GM15510 (cell line): Measurements from ENCODE around the gene SET.

Experiments used
- POLR2A ChIP-seq: IDR thresholded peaks from 3 replicates; pipeline ENCODE4 v1.6.1; 2011; ENCODE audit warnings: borderline replicate concordance; ENCODE audit not compliant: insufficient read length; ENCODE audit errors: extremely low read depth

Gene SET, protein sequence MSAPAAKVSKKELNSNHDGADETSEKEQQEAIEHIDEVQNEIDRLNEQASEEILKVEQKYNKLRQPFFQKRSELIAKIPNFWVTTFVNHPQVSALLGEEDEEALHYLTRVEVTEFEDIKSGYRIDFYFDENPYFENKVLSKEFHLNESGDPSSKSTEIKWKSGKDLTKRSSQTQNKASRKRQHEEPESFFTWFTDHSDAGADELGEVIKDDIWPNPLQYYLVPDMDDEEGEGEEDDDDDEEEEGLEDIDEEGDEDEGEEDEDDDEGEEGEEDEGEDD

DNA sequence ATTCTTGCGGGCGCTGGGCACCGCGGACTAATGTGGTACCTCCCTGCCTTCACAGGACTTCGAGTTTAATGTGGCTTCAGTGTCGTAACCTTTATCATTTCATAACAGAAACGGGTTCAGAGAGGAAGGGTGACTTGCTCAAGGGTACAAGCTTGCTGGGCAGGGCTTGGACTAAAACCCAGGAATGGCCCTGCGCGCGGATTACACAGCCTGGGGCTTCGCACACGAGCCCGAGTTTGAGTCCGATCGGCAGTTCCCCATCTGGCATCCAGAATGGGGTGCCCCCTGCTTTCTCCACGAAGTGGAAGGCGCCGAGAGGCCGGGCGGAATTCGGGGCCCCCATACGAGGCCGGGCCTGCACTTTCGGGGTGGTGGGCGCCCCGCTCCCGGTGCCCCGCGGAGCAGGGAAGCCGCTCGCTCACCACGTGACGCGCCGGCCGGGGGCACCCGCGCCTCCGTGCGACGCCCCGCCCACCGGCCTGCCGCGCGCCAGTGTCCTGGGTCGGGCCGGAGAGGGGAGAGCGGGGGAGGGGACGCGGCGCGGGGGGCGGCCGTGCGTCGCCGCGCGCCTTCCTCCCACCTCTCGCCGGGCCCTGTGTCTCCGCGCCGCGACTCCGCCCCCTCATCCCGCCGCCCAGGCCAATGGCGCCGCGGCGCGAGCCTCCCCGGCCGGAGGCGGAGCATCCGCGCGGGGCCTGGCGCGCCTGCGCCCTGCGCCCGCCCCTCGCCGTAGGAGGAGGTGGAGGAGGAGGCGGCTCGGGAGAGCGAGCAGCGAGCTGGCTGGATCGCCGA is at the start of gene SET:
SET (plus strand) TSS at position 722 of the 792 bp plus-strand sequence. CDS start 361 bp downstream, outside the sequence.
- peak; percentile 94 for TF ChIP-seq POLR2A

DNA sequence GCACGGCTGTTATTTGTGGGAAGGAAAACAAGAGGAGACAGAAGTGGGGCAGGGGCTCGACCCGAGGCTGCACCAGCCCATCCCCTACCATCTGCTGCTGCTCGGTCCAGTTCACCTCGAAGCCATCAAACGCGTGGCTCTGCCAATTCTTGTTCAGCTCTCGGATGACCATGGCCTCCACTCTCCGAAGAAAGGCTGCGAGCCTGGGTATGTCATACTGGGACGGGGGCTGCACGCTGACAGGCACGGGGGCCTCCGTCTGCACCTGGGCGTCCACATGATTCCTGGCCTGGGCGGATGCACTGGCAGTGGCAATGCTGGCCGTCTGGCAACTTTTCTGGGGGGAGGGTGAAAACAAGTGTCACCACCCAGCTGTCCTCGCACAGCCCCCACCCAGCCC is 48.4 kb upstream of the SET start:
- TF ChIP-seq POLR2A: no peak

DNA sequence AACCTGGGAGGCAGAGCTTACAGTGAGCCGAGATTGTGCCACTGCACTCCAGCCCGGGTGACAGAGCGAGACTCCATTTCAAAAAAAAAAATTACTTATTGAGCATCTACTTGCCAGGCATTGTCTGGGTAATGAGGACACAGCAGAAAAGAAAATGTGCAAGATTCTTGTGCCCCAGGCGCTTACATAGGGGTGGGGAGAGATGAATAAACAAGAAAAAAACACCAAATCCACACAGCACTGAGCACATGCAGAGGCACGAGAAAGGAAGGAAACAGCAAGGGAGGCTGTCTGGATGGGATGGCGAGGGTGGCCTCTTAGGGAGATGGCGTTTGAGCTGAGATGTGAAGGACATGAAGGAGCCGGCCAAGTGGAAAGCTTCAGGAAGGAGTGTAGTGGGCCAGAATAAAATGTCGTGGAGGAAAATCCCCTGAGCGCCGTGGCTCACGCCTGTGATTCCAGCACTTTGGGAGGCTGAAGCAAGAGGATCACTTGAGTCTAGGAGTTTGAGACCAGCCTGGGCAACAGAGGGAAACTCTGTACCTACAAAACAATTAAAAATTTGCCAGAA is 46.3 kb upstream of the SET start:
- no peak for TF ChIP-seq POLR2A

DNA sequence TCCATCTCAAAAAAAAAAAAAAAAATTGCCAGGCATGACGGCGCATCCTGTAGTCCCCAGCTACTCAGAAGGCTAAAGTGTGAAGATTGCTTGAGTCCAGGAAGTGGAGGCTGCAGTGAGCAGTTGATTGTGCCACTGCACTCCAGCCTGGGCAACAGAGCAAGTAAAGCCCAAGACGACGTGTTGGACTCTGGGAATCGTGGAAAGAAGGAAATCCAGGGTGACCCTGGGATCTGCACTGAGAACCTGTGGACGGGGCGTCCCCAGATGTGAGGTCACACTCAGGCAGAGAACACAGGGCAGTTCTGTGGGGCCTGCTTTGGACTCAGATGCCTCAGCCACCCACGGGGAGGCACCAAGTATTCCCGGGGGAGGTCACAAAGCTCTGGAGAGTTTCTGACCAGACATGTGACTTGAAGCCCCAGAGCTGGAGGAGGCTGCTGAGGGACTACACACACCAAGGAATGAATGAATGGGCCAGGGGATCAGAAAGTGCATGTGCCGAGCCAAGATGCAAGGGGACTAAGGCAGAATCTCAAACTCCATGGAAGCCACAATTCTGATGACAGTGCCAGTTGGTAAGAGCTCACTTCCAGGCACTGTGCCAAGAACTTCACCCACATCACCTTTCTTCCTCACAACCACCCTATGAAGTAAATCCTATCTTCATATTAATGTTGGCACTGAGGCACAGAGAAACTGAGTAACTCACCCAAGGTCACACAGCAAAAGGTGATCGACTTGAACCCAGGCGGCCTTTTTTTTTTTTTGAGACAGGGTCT is 45.3 kb upstream of the SET start:
- peak; percentile 28 for TF ChIP-seq POLR2A

DNA sequence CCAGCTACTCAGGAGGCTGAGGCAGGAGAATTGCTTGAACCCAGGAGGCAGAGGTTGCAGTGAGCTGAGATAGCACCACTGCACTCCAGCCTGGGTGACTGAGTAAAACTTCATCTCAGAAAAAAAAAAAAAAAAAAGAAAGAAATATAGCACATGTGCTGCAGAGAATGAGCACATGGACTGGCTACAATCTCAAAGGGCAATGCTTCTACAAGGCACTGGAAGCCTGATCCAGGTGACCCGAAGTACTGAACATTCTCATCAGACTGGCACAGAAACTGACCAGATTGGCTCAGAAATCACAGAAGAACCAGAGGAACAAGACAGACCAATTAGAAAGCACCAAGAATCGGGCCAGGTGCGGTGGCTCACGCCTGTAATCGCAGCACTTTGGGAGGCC is 37.2 kb upstream of the SET start:
- no peak for TF ChIP-seq POLR2A

DNA sequence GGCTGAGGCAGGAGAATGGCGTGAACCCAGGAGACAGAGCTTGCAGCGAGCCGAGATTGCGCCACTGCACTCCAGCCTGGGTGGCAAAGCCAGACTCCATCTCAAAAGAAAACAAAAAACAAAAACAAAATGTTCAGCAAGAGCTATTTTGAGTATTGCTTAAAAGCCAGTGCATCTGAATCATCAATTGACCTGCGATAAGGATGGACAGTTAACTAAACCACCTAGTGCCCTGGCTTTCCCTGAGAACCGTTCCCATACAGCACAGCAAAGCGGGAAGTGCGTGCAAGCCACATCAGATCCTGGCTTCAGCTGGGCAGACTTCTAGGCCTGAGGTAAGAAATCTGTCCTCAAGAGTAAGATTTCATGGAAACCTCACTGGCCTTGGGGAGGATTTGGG is 35.1 kb upstream of the SET start:
- no peak for TF ChIP-seq POLR2A

DNA sequence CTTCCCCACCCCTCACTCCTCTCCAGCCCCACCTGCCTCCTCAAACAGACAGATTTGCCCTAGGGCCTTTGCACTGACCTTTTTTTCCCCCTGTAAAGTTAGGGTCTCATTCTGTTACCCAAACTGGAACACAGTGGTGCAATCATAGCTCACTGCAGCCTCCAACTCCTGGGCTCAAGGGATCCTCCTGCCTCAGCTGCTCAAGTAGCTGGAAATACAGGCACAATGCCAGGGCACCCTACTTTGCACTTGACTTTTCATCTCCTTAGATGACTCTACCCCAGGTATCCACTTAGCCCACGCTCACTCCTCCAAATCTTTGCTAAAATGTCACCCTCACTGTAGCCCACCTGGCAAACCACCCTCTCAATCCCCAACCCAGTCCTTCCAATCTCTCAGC is 34.5 kb upstream of the SET start:
- no peak for TF ChIP-seq POLR2A

DNA sequence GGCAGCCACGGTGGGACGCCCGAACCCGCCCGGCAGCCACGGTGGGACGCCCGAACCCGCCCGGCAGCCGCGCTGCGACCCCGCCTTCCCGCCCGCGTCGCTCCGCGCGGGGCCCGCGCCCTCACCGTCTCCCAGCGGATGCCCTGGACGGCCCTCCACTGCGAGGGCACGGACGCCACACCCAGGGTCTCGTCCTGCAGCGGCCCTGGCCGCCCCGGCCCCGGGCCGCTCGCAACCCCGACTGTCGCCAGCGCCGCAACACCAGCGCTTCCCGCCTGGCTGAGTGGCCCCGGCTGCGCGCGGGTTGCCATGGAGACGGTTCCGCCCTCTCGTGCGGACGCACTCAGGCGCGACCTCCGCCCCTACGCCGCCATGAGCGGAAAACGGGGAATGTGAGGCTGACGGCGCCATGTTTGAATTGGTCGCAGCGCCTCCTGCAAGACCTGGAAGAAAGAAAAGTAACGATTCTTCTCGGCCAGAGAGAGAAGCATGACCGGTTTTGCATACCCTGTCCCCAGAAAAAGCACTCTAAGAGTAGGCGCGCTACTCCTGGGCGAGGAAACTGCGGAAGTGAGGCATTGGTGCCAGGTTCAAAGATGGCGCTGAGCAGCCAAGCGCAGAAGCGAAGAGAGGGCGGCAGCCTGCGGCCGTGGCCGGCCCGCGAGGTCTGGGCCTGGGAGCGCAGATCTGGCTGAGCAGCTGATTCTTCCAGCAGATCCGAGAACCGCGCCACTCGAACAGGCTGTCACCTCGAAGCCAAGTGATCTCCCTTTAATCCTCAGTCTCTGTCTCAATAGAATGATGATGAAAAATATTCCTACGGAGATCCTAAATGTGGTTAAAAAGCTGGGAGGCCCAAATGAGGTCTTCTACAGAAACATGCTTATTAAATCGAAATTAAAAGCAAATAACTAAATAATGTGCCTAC is 32.3 kb upstream of the SET start, which contains the start of gene DYNC2I2:
DYNC2I2 (minus strand) TSS at position 432 of the 928 bp plus-strand sequence; CDS start at position 311, 121 bp downstream.
- peak; percentile 61 for TF ChIP-seq POLR2A

DNA sequence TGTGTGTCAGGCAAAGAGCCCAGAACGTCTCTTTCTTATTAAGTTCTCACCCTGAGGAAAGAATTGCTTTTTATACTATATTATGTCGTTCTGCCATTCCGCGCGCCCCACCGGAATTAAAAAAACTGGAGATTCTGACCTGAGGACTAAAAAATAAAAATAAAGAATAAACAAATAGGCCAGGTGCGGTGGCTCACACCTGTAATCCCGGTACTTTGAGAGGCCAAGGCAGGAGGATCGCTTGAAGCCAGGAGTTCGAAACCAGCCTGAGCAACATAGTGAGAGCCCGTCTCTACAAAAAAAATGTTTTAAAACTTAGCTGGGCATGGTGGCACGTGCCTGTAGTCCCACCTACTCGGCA is 31.7 kb upstream of the SET start:
- TF ChIP-seq POLR2A: no peak

DNA sequence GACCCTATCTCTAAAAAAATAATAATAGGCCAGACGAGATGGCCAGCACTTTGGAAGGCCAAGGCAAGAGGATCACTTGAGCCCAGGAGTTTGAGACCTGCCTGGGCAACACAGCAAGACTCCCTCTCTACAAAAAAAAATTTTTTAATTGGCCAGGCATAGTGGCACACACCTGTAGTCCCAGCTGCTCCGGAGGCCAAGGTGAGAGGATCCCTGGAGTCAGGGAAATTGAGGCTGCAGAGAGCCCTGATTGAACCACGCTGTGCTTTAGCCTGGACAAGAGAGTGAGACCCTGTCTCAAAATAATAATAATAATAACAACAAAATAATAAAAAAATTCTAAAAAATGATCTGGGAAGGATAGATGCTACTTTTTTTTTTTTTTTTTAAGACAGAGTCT is 31.2 kb upstream of the SET start:
- TF ChIP-seq POLR2A: no peak

DNA sequence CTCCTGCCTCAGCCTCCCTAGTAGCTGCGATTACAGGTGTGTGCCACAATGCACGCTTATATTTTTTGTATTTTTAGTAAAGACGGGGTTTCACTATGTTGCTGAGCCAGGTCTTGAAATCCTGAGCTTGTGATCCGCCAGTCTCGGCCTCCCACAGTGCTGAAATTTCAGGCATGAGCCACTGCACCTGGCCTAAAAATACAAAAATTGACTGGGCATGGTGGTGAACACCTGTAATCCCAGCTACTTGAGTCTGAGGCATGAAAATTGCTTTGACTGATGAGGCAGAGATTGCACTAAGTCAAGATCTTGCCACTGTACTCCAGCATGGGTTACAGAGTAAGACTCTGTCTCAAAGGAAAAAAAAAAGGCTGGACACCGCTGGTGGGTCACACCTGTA is 19.2 kb upstream of the SET start:
- TF ChIP-seq POLR2A: no peak

DNA sequence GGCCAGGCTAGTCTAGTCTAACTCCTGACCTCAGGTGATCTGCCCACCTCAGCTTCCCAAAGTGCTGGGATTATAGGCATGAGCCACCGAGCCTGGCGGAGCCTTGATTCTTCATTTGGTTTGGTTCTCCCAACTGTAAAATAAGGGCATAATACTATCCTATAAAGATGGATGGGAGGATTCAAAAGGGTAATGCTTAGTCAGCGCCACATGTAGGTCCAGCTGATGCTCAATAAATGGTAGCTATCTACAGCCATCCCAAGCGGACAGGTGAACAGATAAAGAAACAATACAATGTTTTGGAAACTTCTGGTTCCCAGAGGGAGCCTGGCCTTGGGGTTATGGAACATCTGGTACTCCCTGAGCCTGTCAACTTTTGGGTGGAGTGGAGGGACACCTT is 13.6 kb upstream of the SET start:
- no peak for TF ChIP-seq POLR2A

DNA sequence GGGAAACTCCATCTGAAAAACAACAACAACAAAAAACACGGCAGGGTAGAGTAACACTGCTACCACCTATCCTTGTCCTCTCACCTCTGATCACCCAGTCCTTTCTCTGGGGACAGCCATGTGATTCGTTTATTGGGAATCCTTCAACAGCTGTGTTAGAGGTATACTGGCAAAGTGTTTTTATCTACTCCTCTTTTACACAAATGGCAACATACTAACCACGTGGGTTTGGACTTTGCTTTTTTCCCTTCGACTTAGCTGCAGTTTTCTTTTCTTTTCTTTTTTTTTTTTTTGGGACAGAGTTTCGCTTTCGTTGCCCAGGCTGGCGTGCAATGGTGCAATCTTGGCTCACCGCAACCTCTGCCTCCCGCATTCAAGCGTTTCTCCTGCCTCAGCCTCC is 11.2 kb upstream of the SET start:
- no peak for TF ChIP-seq POLR2A

DNA sequence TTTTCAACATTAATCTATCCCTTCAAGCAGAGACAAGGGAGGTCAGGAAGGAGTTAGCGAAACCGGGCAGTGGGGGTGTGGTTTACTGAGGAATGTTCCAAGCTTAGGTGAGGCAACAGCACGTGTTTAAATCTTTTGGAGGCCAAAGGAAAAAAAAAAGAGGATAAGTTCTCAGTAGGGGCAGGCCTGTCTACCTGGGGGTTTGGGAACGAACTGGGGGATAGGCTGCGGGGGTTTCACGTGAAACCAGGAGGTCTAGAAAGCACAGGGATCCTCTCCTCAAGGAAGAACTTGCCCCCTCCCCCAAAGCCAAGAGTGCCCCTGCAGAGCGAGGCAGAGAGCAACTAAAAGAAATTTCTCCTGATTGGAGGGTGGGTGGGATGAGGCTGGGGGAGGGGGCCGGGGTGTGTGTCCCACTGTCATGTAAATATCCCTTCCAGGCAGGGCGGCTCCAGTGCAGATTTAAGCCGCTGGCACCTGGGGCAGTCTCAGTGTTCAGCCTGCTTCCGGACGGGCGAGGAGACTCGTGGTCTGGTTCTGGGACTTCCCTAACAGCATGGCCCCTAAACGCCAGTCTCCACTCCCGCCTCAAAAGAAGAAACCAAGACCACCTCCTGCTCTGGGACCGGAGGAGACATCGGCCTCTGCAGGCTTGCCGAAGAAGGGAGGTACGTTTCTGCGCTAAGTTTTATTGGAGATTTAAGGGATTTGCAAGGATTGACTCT is 5.5 kb upstream of the SET start:
- TF ChIP-seq POLR2A: peak; percentile 68

DNA sequence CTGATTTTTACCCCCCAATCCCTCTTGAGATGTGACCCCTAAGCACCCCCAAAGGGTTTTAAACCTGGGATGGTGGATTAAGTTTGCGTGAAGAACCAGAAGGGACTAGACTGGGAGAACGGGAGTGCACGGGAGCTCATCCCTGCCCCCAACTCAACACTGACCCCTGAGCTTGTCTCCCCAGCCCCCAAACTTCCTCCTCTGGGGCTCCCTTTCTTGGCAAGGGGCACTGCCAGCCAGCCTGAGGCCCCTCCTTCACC is 5.0 kb upstream of the SET start:
- TF ChIP-seq POLR2A: no peak
